ENCODE results near the gene COX7B.

Gene COX7B

DNA sequence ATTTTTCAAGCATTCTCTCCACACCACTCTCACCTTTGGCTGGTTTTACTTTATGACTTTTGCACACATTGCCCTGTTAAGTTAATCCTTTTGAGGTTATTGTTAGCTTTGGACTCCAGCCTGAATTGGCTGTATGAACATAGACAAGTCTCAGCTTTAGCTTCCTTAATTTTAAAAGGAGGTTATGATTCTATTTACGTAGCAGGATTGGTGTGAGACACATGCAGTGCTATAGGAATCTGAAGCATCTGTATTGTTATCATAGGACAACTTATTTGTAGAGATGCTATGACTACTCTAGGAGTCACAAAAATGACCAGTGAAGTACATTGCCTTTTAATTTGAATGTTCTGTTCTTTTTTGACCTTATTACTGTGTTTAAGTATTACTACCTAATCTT, 54.4 kb downstream of the COX7B start:
- H3K4me1 ChIP-seq (ENCODE audit: insufficient read depth, low read length) = no peaks in the 10 kb centered on the region
- no peaks in the 10 kb centered on the region for H3K27me3 ChIP-seq (ENCODE audit: insufficient read depth, low read length)
- no peak overlapping the region for H3K4me3 ChIP-seq (ENCODE audit: low read length)
- H3K36me3 ChIP-seq (ENCODE audit: insufficient read depth, low read length) = no peaks in the 10 kb centered on the region
- H2AFZ ChIP-seq (ENCODE audit: low read depth, low read length) = no peak overlapping the region
- no peaks in the 10 kb centered on the region for H3K9me3 ChIP-seq (ENCODE audit: low read length)
